ENCODE results near the gene CYP26B1. TPM values are rescaled to one million over a fixed set of nuclear protein-coding genes. Genes with fewer than 3 reads are reported as not detected.

Gene CYP26B1
- total RNA-seq, 1 experiment from 2014 or later = 3.0 TPM

- no peaks in the 10 kb centered on the region for H3K36me3 Mint-ChIP-seq (ENCODE audit: insufficient read depth, unreplicated experiment)
- H3K9me3 Mint-ChIP-seq (ENCODE audit: low read depth, unreplicated experiment) = peaks cover 3% of the 10 kb centered on the region
- TF ChIP-seq CTCF (IDR thresholded peaks at IDR 0.05; ENCODE audit: unreplicated experiment) = no peak
- no peaks in the 10 kb centered on the region for H3K4me1 Mint-ChIP-seq (ENCODE audit: low read depth, unreplicated experiment)
- no peak overlapping the region for H3K27ac Mint-ChIP-seq (ENCODE audit: unreplicated experiment)
- intact Hi-C loops (cut with micrococcal nuclease; ENCODE audit: unreplicated experiment) = no loop called here
- no peak for DNase-seq
- peaks cover 16% of the 10 kb centered on the region for H3K27me3 Mint-ChIP-seq (ENCODE audit: unreplicated experiment)
- CTCF ChIA-PET = no interaction called here
- no TSS peak for BruUV-seq (replicated peaks)
- H3K4me3 Mint-ChIP-seq (ENCODE audit: low read depth, unreplicated experiment) = no peak overlapping the region
These were observed 37.8 kb downstream of the CYP26B1 start for GRCh38 chr2:72109904-72110303.

GRCh38 chr2:72109291-72109690 is 38.4 kb downstream of the CYP26B1 start:
- Mint-ChIP-seq H3K27ac (ENCODE audit: unreplicated experiment) (no peak overlapping the region), H3K4me1 (ENCODE audit: low read depth, unreplicated experiment) (no peaks in the 10 kb centered on the region), H3K4me3 (ENCODE audit: low read depth, unreplicated experiment) (no peak overlapping the region), H3K9me3 (ENCODE audit: low read depth, unreplicated experiment) (peaks cover 3% of the 10 kb centered on the region), H3K36me3 (ENCODE audit: insufficient read depth, unreplicated experiment) (no peaks in the 10 kb centered on the region), H3K27me3 (ENCODE audit: unreplicated experiment) (peaks cover 16% of the 10 kb centered on the region)
- CTCF ChIA-PET = no interaction called here
- no peak for DNase-seq
- intact Hi-C loops (cut with micrococcal nuclease; ENCODE audit: unreplicated experiment) = no loop called here
- no TSS peak for BruUV-seq (replicated peaks)
- no peak for TF ChIP-seq CTCF (IDR thresholded peaks at IDR 0.05; ENCODE audit: unreplicated experiment)

- Mint-ChIP-seq H3K4me1 (ENCODE audit: low read depth, unreplicated experiment) (no peaks in the 10 kb centered on the region), H3K27me3 (ENCODE audit: unreplicated experiment) (peaks cover 25% of the 10 kb centered on the region), H3K4me3 (ENCODE audit: low read depth, unreplicated experiment) (no peak overlapping the region), H3K9me3 (ENCODE audit: low read depth, unreplicated experiment) (peaks cover 3% of the 10 kb centered on the region), H3K27ac (ENCODE audit: unreplicated experiment) (no peak overlapping the region), H3K36me3 (ENCODE audit: insufficient read depth, unreplicated experiment) (no peaks in the 10 kb centered on the region)
- intact Hi-C loops (cut with micrococcal nuclease; ENCODE audit: unreplicated experiment) = no loop called here
- DNase-seq = no peak
- CTCF ChIA-PET = no interaction called here
- no TSS peak for BruUV-seq (replicated peaks)
- TF ChIP-seq CTCF (IDR thresholded peaks at IDR 0.05; ENCODE audit: unreplicated experiment) = no peak
These were observed 39.5 kb downstream of the CYP26B1 start for GRCh38 chr2:72108121-72108520.

- Mint-ChIP-seq H3K27me3 (ENCODE audit: unreplicated experiment) (peaks cover 36% of the 10 kb centered on the region), H3K36me3 (ENCODE audit: insufficient read depth, unreplicated experiment) (no peaks in the 10 kb centered on the region), H3K27ac (ENCODE audit: unreplicated experiment) (no peak overlapping the region), H3K4me1 (ENCODE audit: low read depth, unreplicated experiment) (no peaks in the 10 kb centered on the region), H3K9me3 (ENCODE audit: low read depth, unreplicated experiment) (no peaks in the 10 kb centered on the region), H3K4me3 (ENCODE audit: low read depth, unreplicated experiment) (no peak overlapping the region)
- intact Hi-C loops (cut with micrococcal nuclease; ENCODE audit: unreplicated experiment) = no loop called here
- DNase-seq = no peak
- CTCF ChIA-PET = no interaction called here
- no TSS peak for BruUV-seq (replicated peaks)
- TF ChIP-seq CTCF (IDR thresholded peaks at IDR 0.05; ENCODE audit: unreplicated experiment) = no peak
These were observed 40.7 kb downstream of the CYP26B1 start for GRCh38 chr2:72106978-72107377.

All from Calu3 (cell line).